ENCODE results near the gene PAQR3. TPM values are rescaled to one million over a fixed set of nuclear protein-coding genes. Genes with fewer than 3 reads are reported as not detected.

Gene PAQR3
- total and polyA plus RNA-seq, 2 of the 4 experiments (the other 2 are of a cell fraction) = 11.5 to 11.8 TPM

GRCh38 chr4:78864405-78865024 lies 74.7 kb downstream of the PAQR3 start:
- ATAC-seq (ENCODE audit: low read depth) (peak; percentile 66), DNase-seq (peak; percentile 85)
- dilution Hi-C loops (cut with HindIII; ENCODE audit: low sequenced_read_pairs, unreplicated experiment) (loop anchor here (25.0 kb wide), 1 partner anchor 252 kb away; no protein-coding TSS in a partner anchor), intact Hi-C loops (cut with micrococcal nuclease) (loop anchor here (1.0 to 5.0 kb wide), 6 partner anchors 87 to 906 kb away; partner anchors contain the start of gene FRAS1), in situ Hi-C loops (cut with MboI; ENCODE audit: low sequenced_read_pairs) (loop anchor here (5.0 to 25.0 kb wide), 2 partner anchors 252 to 902 kb away; no protein-coding TSS in a partner anchor)
- no peak overlapping the region for H3K14ac ChIP-seq (replicated peaks; ENCODE audit: low read depth, low read length)
- H3K18ac ChIP-seq (ENCODE audit: low read depth, low read length) = no peak overlapping the region
- ChIA-PET CTCF (interaction anchor here (0.6 to 1.8 kb wide), 16 partner anchors 10 to 1939 kb away, joined by 3 to 9 read pairs (median 4); no protein-coding TSS in a partner anchor), POLR2A (ENCODE audit: unreplicated experiment) (interaction anchor here (0.6 kb wide), 1 partner anchor 238 kb away, joined by 3 read pairs; no protein-coding TSS in a partner anchor)
- H4K20me1 ChIP-seq (ENCODE audit: insufficient read depth, low read length) = no peaks in the 10 kb centered on the region
- no peak overlapping the region for H3K4me3 ChIP-seq (ENCODE audit: insufficient read depth, low read depth, low read length)
- no peak overlapping the region for H4K5ac ChIP-seq (ENCODE audit: low read depth, low read length)
- H2BK5ac ChIP-seq (ENCODE audit: low read depth, low read length, poor library complexity, severe bottlenecking) = no peak overlapping the region
- H2AK5ac ChIP-seq (ENCODE audit: low read depth, low read length) = no peak overlapping the region
- H4K91ac ChIP-seq (ENCODE audit: insufficient read depth, low read depth, low read length) = no peak overlapping the region
- H3K36me3 ChIP-seq (ENCODE audit: control insufficient read depth, insufficient read depth, low read length) = peaks cover 6% of the 10 kb centered on the region
- no peak overlapping the region for H2BK20ac ChIP-seq (ENCODE audit: low read depth, low read length)
- H3K56ac ChIP-seq (ENCODE audit: extremely low read depth, insufficient read depth, low read length) = no peak overlapping the region
- H3K23ac ChIP-seq (ENCODE audit: low read depth, low read length) = no peak overlapping the region
- no peak overlapping the region for H2BK15ac ChIP-seq (ENCODE audit: low read depth, low read length)
- no CpG with 5 or more reads among the region's 3 CpGs for WGBS, 2 experiments (ENCODE audit: extremely low coverage in 2 of 2, insufficient read length in 1 of 2)
- H3K9me3 ChIP-seq (ENCODE audit: control insufficient read depth, insufficient read depth, low read length) = no peaks in the 10 kb centered on the region
- H3K27ac ChIP-seq (ENCODE audit: insufficient read depth, low read length) = no peak overlapping the region
- H3K27me3 ChIP-seq (ENCODE audit: control insufficient read depth, insufficient read depth, low read length) = no peaks in the 10 kb centered on the region
- H3K9me1 ChIP-seq (ENCODE audit: insufficient read depth, low read length) = no peaks in the 10 kb centered on the region; the same call in 1 of the 2 replicates
- H2BK120ac ChIP-seq (ENCODE audit: low read depth, low read length) = no peak overlapping the region
- no peak overlapping the region for H3K4me2 ChIP-seq (ENCODE audit: low read depth, low read length)
- H3K79me1 ChIP-seq (ENCODE audit: low read depth in 1 of 2, low read length in 2 of 2) = peaks cover 5 to 9% of the 10 kb centered on the region in 2 experiments; a peak in 3 of 4 replicates
- TF ChIP-seq RCOR1 (IDR thresholded peaks at IDR 0.05; ENCODE audit: insufficient replicate concordance, low read length) (no peak), FOS (IDR thresholded peaks at IDR 0.05; ENCODE audit: low read depth, low read length) (no peak), CTCF (conservative IDR thresholded peaks at IDR 0.05; ENCODE audit: low read depth, low read length) (peak; percentile 83), RAD21 (IDR thresholded peaks at IDR 0.05; ENCODE audit: low read length) (peak; percentile 87), BHLHE40 (IDR thresholded peaks at IDR 0.05; ENCODE audit: low read depth, low read length) (peak; percentile 66; the same call in 1 of the 2 replicates), CEBPB (IDR thresholded peaks at IDR 0.05; ENCODE audit: low read depth, low read length) (peak; percentile 81), CHD1 (IDR thresholded peaks at IDR 0.05; ENCODE audit: low read depth, low read length) (no peak), USF2 (IDR thresholded peaks at IDR 0.05; ENCODE audit: low read depth, low read length) (no peak), POLR2A (IDR thresholded peaks at IDR 0.05; ENCODE audit: low read depth, low read length) (no peak), SMC3 (IDR thresholded peaks at IDR 0.05; ENCODE audit: low read depth, low read length) (peak; percentile 90)
- BruUV-seq (replicated peaks) = no TSS peak
- H3K9ac ChIP-seq (ENCODE audit: low read depth, low read length) = no peak overlapping the region
- no peak overlapping the region for H3K4ac ChIP-seq (ENCODE audit: low read depth, low read length)
- H2AFZ ChIP-seq (replicated peaks; ENCODE audit: low read length, poor library complexity) = no peak overlapping the region
- no peak overlapping the region for H2AK9ac ChIP-seq (replicated peaks; ENCODE audit: low read depth, low read length, poor library complexity)
- no peak overlapping the region for H4K8ac ChIP-seq (ENCODE audit: low read depth in 2 of 2, low read length in 2 of 2)
- H3K4me1 ChIP-seq (ENCODE audit: control insufficient read depth, insufficient read depth, low read length) = no peaks in the 10 kb centered on the region

Data from IMR-90 (cell line).